Suprapubic skin (tissue), 4 donors: Measurements from ENCODE around the gene PLCB1.

ENCODE experiments used
- CTCF ChIP-seq, 2 donors: fragments of 200-600 bp in 1 of 2; fragments of 450-650 bp in 1 of 2; sonication (generic) in 1 of 2; IDR thresholded peaks; one replicate each; pipeline ENCODE4 v1.5.1; 2016 to 2019; ENCODE audit warnings: antibody characterized with exemption in 2 of 2, mild to moderate bottlenecking in 1 of 2, moderate library complexity in 1 of 2
- EP300 ChIP-seq: sonication (generic); formaldehyde crosslinking; IDR thresholded peaks from one replicate; pipeline ENCODE4 v1.6.1; 2017; ENCODE audit warnings: antibody characterized with exemption
- POLR2A ChIP-seq, 2 donors: fragments of 450-650 bp; IDR thresholded peaks; one replicate each; pipeline ENCODE4 v1.6.1; 2017; ENCODE audit warnings: antibody characterized with exemption in 2 of 2, mild to moderate bottlenecking in 2 of 2, moderate library complexity in 2 of 2
- POLR2AphosphoS5 ChIP-seq, 3 donors: sonication (generic); formaldehyde crosslinking; IDR thresholded peaks; one replicate each; pipeline ENCODE4 v1.6.1; 2017; ENCODE audit warnings: antibody characterized with exemption in 3 of 3

GRCh38 chr20:8834851-8835250, 702.8 kb downstream of the PLCB1 start:
- TF ChIP-seq CTCF (IDR thresholded peaks at IDR 0.05) (no peak), EP300 (no peak), POLR2AphosphoS5 (IDR thresholded peaks at IDR 0.05) (no peak), POLR2A (IDR thresholded peaks at IDR 0.05) (no peak)
